GM18499 (cell line): ENCODE measurements around the gene CANT1.
"Not testable (repeated sequence)": the region's sequence is repeated elsewhere in the genome, so short reads cannot be mapped to it uniquely, and the experiment has no call there.

Experiments
- ATAC-seq: cut with Tn5 transposase; IDR thresholded peaks from one replicate; pipeline ENCODE4 v1.9.1; 2021; ENCODE audit warnings: moderate number of reproducible peaks; ENCODE audit not compliant: insufficient read depth, unreplicated experiment

Gene CANT1

DNA sequence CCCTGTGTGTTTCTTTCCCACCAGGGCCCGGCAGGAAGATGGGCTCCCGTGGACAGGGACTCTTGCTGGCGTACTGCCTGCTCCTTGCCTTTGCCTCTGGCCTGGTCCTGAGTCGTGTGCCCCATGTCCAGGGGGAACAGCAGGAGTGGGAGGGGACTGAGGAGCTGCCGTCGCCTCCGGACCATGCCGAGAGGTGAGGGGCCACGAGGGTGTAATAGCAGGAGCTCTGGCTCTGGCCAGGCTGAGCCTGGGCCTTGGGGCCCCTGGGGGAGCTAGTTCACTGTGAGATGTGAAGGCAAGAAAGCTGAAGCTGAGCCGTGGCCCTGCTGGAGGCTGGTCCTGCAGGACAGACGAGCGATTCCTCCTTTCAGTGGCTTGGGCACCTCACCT, 34.4 kb upstream of the CANT1 start:
- ATAC-seq, result no peak

DNA sequence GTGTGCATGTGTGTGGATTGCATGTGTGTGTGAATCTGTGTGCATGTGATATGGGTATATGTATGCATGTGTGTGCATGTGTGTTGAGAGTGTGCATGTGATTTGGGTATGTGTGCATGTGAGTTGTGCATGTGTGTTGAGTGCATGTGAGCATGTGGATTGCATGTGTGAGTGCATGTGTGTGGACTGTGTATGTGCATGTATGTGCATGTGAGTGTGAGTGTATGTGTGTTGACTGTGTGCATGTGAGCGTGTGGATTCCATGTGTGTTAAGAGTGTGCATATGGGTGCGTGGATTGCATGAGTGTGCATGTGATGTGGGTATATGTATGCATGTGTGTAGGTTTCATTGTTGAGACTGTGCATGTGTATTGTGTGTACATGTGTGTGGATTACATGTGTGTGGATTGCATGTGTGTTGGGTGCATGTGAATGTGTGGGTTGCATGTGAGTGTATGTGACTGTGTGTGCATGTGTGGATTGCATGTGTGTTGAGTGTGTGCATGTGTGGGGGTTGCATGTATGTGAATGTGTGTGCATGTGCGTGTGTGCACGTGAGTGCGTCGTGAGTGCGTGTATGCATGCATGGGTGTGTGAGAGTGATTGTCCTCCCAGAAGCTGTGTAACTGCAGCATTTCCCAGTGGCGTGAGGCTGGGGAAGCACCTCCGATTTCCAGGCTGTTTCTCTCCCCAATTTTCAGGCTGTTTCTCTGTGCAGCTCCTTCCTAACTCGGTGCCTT, 33.8 kb upstream of the CANT1 start:
- no peak for ATAC-seq

DNA sequence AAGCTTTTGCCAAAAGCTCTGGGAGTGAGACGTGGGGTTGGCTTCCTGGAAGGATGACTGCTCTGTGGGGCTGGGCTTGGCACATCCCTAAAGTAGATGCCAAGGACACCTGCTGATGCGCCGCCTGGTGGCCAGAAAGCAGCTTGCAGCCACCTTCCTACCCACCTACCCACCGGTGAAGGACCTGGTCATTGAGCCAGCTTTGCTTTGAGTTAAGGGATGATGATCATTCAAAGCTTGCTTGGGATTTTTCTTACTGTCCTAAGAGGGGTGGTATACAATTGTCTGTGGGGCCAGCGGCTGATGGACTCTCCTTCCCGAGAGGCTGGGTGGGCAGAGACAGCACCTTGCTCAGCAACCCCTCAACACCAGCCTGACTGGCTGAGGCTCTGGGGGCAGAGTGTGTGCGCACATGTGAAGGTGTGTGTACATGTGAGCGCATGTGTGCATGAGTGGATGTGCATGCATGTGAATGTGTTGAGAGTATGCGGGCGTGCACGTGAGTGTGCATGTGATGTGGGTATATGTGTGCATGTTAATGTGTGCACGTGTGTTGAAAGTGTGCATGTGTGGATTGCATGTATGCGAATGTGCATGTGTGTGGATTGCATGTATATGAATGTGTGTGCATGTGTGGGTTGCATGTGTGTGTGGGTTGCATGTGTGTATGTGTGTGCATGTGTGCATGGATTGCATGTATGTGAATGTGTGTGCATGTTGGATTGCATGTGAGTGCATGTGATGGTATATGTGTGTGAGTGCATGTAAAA, 33.0 kb upstream of the CANT1 start:
- ATAC-seq, result no peak

DNA sequence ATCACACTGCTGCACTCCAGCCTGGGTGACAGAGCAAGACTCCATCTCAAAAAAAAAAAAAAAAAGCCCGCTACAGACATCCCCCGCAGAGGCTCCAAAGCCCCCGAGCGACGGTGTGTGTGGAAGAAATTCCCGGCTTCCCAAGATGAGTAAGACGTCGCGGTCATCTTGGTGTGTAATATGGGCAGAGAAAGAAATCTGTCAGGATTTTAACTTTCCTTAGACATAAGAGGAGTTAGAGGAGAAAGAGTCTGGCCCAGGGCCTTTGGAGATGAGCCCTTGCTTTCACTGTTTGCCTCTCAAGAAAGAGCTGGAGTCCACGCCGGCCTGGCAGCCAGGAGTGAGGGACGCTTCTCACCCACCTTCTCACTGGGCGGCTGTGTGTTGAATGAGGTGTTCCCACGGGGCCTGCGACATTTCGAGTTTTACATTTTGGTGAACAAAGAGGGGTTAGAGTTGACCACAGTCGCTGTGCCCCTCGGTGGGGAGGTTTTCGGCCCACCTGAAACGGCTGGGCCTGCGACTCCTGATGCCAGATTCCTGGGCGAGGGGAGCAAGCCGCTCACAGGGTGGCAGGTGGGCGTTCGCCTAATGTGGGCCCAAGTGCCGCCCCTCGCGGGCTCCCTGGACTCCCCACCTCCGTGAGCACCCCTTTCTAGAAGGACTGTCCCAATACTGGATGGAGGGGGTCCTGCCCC, 32.3 kb upstream of the CANT1 start:
- ATAC-seq, result no peak

DNA sequence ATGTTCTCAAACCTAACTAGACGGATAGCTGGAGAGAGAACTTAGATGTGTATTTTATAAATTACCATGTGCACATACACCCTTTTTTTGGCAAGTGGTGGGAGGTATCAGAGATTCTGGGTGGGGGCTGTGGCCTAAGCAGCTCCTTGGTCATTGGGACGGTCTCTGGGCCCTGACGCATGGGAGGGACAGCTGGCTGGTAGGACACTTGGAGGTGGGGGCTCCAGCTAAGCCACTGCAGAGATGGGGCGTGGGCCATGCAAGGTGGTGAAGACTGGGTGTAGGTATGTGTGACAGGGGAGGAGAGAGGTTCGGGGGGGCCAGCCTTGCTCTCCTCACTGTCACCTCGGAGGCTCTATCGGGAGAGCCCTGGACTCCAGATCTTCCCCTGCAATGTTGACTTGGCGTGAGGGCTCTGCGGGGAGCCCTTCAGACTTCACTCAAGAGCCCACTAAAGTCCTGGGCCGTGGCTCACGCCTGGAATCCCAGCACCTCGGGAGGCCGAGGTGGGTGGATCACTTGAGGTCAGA, 31.5 kb upstream of the CANT1 start:
- ATAC-seq, result no peak

DNA sequence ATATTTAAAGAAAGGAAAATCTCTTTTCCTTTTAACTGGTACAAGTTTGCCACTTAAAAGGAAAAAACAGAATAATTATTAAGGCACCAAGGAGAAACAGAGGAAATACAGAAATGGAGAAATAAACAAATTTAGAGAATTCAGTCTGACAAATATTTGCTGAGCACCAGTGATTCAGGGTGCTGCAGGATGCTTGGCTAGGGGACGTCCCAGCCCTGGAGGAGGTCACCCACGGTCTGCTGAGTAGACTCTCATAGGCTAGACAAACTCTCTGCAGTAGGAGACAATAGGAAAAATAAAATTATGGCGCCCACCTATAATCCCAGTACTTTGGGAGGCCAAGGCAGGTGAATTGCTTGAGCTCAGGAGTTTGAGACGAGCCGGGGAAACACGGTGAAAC, 30.3 kb upstream of the CANT1 start:
- no peak for ATAC-seq

DNA sequence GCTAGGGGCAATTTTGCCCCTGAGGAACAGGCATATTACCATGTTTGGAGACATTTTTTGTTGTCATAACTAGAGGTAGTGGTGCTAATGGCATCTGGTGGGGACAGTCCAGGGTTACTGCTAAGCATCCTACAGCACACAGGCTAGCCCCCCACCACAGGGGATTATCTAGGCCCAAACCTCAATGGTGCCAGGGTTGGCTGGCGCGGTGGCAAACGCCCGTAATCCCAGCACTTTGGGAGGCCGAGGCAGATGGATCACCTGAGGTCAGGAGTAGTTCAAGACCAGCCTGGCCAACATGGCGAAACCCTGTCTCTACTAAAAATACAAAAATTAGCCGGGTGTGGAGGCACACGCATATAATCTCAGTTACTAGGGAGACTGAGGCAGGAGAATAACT, 29.6 kb upstream of the CANT1 start:
- ATAC-seq, result no peak

DNA sequence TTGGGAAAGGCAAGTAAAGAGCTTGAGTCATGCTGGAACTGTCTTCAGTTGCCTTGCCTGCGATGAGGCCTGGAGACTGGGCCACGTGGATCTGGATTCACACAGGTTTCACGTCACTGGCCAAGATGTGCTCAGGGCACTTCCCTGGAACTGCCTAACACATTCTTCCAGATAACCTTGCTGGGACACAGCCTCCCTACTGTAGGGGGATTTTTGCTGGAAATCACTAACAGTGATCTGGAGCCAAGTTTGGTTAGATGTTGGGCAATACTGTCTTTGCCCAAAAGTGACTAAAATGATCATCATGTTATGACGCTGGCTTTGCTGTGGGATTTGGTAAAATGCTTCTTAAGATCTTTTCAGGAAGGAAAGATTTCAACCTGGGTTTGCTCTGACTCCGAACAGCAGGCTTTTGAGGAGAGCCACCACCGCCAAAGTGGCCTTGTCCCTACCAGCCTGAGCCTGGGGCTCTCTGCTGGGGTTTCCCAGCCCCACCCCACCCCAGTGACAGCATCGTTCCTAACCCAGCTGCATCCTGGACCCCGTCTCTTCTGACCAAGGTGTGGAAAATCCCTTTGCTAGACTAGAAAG, 29.1 kb upstream of the CANT1 start:
- ATAC-seq, result no peak

DNA sequence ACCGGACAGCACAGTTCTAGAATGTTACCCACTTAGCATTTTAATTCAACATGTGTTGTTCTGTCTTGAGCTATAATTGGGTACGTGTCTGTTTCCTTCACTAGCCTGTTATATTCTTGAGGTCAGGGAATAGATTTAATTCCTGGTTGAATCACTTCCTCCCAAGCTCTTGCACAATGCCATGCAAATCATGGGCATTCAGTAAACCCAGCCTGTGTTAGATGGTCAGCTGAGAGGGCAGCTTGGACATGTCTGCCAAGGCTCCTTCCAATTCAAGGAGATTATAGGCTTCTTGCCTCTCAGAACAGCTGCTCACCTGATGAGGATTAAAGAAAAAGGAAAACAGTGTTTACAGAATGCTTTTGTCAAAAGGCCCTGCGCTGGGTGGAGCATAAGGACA, 27.0 kb upstream of the CANT1 start:
- no peak for ATAC-seq

DNA sequence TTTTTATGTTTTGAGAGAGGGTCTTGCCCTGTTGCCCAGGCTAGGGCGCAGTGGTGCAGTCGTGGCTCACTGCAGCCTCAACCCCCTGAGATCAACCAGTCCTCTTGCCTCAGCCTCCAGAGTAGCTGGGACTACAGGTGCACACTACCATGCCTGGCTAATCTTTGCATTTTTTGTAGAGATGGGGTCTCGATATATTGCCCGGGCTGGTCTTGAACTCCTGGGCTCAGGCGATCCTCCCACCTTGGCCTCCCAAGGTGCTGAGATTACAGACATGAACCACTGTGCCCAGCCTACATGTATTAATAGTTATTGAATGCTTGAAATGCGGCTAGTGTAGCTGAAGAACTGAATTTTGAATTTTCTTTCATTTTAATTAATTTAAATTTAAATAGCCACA, 26.6 kb upstream of the CANT1 start:
- no peak for ATAC-seq

DNA sequence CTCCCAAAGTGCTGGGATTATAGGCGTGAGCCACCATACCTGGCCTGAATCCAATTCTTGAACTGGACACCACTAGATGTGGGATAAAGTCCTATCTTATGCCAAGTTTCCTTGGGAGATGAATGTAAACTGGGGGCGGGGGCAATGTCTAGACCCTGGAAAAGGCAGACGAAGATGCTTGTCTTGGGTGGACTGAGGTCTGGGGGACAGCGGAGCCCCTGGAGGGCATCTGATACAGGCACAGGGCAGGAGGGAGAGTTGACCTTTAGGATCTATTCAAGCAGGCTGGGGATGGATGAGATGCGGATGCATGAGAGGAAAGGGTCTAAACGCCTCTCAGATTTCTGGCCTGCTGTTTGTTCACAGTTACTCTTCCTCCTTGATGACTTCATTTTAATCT, 26.1 kb upstream of the CANT1 start:
- no peak for ATAC-seq

DNA sequence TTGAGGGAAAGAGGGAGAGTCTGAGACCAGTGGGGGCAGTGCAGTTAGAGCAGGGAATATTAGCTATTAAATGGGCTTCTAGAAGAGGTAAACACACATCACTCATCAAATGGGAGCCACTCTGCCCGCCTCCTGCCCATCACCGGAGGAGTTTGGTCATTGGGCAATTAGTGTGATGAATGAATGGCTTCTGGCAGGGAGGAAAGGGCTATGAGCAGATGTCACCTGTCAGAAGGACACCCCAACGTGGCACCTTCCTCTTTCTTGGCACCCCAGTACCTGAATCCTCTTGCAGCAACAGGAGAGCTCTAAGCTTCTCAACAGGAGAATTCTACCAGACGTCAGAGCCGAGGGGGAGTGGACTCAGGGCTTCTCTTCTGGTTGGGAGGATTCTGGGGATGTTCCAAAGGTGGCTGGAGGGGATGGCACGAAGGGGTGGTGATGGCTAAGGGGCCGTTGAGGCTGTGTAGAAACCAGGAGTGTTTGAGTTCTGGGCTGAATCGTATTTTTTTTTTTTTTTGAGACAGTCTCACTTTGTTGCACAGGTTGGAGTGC, 25.4 kb upstream of the CANT1 start:
- ATAC-seq, result no peak

DNA sequence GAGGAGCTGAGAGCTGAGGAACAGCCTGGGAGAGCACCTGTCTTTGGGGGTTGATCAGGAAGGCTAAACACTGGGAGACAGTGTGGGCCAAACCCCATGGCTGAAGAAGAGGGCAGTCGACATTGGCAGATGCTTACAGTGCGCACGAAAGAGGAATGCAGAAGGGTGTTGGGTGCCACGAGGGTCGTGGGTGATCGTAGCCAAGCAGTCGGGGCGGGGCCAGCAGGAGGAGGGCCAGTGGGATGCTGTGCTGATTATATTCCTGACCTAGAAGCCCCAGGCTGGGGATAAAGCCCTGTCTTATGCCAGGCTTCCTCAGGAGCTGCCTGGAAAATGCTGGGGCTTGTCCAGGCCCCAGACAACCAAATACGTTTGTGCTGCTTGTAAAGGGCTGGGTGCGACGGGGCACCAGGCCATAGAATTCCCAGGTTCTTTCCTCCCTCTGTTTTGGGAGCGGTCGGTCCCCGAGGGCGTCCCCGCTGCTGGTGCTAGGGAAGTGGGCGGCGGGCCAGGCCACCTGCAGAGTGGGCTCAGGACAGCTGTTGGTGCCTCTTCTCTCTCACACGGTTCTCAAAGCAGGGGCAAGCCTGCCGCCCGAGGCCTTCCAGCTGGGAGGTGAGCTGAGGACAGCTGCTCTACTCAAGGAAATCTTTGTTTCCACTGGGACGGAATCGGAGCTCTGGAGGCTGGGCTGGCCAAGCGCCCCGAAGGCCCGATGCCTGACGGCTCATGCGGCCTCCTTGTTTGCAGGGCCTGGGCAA, 24.4 kb upstream of the CANT1 start:
- ATAC-seq, result no peak

DNA sequence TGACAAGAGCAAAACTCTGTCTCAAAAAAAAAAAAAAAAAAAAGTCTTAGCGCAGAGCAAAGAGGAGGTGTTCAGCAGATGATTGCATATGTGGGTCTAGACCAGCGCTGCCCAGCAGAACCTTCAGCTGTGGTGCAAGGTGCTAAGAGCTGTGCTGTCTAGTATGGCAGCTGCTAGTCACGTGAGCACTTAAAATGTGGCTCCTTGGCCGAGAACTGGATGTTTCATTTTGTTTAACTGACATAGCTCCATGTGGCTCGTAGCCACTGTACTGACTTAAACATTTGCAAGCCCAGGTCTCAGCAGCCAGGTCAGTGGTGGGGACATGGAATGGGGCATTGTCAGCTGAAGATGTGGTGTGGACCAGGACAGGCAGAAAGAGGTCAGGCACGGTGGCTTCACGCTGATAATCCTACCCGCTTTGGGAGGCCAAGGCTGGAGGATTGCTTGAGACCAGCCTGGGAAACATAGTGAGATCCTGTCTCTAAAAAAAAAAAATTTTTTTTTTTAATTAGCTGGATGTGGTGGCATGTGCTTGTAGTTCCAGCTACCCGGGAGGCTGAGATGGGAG, 23.6 kb upstream of the CANT1 start:
- ATAC-seq, result no peak

DNA sequence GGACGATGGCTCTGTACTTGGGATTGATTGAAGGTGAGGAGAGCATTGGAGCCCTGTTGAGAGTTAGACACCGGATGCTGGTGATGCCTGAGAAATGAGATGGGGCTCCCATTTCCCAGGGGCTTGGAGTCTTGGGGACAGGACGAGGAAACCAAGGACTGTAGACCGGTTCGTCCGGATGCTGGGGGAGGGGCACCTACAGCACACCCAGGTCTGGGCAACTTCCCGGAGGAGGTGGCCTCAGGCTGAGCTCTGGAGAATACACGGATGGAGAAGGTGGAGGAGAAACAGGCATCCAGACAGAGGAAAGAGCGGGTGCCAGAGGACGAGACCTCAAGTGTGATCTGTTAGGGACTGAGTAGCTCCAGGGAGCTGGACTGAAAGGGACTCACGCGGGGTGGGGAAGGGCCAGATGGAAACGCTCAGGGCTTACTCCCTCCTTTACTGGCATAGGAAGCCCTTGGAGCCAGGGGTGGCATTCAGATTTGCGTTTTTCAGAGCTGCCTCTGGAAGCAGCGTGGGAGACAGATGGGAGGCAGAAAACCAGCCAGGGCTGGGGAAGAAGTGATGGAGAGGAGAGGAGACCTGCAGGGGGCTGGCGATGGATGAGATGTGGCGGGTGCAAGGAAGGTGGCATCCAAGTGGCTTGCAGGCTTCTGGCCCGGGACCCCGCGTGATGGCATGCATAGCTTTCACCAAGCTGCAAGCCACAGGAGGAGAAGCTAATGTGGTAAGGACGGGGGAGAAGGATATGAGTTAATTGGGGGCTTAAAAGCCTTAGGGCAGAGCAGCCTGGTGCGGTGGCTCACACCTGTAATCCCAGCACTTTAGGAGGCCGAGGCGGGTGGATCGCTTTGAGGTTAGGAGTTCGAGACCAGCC, 22.7 kb upstream of the CANT1 start:
- ATAC-seq, result no peak

DNA sequence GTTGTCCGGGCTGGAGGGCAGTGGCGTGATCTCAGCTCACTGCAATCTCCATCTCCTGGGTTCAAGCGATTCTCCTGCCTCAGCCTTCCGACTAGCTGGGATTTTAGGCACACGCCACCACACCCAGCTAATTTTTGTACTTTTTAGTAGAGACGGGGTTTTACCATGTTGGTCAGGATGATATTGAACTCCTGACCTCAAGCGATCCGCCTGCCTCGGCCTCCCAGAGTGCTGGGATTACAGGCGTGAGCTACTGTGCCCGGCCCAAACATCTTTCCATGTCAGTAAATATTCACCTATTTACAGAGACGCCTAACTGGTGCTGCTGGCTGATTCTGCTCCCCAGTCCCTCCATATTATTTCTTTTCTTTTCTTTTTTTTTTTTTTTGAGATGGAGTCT, 21.1 kb upstream of the CANT1 start:
- not testable (repeated sequence) for ATAC-seq

DNA sequence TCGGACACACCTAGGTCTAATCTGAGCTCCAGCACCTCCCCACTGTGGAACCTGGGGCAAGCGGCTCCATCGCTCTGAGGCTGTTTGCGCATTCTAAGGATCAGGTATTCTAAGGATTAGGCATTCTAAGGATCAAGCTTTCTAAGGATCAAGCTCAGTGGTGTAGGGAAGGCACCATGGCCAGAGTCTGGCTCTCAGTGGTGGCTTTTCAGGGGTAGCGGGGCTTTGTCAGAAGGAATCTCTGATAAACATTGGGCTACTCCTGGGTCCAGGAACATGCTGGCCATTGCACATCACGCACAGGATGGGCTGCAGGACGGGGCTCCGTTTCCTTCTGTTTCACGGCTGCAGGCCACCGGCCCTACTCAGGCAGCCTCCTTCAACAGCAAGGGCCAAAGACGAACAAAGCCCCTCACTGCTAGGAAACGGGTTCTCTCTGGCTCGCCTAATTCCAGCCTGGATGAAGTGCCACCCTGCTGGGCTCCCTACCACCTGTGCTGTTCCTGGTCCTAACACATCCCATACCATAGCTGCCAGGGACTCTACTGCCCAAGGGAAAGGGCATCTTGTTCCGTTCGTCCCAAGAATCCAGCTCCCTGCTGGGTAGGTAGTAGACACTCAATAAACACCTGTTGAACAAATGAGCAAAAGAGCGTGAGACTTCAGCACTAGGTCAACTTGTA, 19.9 kb upstream of the CANT1 start:
- ATAC-seq, result no peak
